ENCODE data around the gene PTPRG.

- TF ChIP-seq EZH2 (IDR thresholded peaks at IDR 0.05; ENCODE audit: insufficient read depth, low read length) (no peak), CTCF (IDR thresholded peaks at IDR 0.05; ENCODE audit: insufficient read depth, low read depth, low read length) (no peak)
Measured at GRCh38 chr3:61615643-61616042, 54.3 kb downstream of the PTPRG start.
